UCSD-AML1 (cell line): ENCODE measurements around the gene PRKCH.

ENCODE experiments used
- DNase-seq: peaks from one replicate; lab custom pipeline; 2025; ENCODE audit not compliant: unreplicated experiment; lab: John Stamatoyannopoulos, UW

Gene PRKCH

GRCh38 chr14:61575551-61576150 lies 254.3 kb downstream of the PRKCH start:
- no peak for DNase-seq

DNA sequence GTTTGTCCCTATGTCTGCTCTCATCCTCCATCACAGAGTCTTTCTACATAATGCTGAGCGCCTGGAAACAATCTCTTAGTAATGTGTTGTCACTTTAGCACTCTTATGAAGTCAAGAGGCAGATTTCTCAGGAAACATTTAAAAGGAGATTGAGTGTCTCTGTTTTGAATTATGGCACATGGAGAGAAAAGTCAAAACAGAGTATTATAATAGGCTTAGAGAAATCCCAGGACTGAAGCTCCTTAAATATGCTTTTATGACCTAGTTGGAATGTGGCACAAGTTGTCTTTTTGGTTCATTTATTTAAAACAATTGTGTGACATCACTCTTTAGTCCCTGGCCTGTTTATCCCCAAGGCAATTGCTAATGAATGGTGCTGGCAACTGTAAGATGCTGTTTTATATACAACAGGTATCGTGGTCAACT lies 256.1 kb downstream of the PRKCH start:
- no peak for DNase-seq

DNA sequence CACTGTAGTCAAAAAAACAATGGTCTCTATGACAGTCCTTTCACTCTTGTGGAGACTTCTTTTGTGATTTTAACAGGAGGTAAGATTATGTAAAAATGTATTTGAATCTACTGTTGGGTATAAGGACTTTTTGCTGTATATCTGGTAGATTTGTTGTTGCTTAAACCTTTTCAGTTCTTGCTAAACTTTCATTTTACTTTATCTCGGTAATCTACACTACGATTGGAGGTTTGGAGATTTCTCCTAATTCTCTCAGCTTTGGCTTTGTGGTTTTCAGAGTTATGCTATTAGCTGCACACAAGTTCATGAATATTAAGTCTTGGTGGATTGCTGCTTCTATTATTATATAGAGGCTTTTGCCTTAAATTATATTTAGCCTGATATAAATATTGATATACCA lies 257.4 kb downstream of the PRKCH start:
- DNase-seq, result no peak

DNA sequence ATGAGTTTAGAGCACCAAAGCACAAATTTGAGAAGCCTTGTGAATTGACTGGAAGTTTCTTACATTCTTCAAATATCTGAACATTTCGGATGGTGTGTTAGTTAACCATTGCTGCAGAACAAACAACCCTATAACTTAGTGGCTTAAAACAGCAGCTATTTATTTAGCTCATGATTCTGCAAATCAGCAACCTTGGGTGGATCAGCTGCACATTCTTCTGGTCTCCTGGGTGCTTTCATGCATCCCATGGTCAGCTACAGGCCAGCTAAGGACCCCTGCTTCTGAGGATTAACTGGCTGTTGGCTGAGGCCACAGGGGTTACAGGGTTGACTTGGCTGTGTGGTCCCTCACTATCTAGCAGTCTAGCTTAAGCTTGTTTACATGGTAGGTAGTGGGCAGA lies 260.0 kb downstream of the PRKCH start:
- no peak for DNase-seq

- no peak for DNase-seq
These were observed 260.7 kb downstream of the PRKCH start for GRCh38 chr14:61581955-61582615.

GRCh38 chr14:61582815-61583214 lies 261.4 kb downstream of the PRKCH start:
- DNase-seq, result no peak

- DNase-seq, result no peak
These were observed 263.0 kb downstream of the PRKCH start for GRCh38 chr14:61584331-61584741.

- DNase-seq, result no peak
These were observed 264.5 kb downstream of the PRKCH start for GRCh38 chr14:61585598-61586543.

DNA sequence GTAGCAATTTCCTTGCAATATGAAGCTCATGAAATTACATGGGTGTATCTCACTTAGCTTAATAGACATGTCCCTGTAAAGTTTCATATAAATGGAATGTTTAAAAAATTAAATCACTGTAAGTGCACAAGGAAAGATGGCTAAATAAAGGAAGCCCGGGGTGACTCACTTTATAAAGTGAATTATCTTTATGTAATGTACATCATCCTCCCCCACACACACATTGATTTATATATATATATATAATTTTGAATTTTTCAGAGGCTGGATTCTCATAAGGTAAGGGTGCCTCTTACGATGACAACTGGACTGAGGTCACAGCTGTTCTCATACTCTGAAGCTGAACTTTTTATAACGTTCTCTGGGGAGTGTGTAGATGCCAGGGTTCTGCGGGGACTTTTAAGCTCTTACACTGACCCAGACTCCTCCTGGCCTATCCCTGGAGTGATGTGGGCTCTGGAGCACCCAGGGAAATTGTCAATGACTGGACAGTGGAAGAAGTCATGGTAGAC lies 265.2 kb downstream of the PRKCH start:
- no peak for DNase-seq

DNA sequence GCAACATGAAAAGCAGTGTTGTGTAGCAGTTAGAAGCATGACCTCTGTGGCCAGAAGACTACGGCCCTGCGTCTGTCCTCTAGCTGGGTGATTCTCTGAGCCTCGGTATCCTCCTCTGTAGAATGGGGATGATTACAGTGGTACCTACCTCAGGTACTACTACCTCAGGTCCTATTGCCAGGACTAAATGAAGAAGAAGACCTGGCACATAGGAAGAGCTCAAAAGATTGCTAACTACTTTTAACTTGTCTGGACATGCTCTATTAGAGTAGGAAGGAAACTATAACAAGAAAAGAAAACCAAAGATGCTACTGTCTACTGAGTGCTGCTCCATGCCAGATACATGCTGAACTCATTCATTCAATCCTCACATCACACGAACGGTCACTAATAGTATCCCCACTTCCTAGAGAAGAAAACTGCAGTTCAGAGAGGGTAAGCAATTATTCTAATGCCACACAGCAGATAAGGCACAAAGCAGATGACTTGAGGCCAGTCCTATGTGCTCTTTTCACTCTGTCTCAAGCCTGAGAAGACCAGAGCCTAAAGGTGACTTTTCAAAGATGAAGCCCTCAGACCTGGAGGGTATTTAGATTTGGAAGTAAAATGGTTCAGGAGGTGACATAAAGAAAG lies 265.8 kb downstream of the PRKCH start:
- no peak for DNase-seq

GRCh38 chr14:61588419-61588901 lies 267.1 kb downstream of the PRKCH start:
- no peak for DNase-seq

DNA sequence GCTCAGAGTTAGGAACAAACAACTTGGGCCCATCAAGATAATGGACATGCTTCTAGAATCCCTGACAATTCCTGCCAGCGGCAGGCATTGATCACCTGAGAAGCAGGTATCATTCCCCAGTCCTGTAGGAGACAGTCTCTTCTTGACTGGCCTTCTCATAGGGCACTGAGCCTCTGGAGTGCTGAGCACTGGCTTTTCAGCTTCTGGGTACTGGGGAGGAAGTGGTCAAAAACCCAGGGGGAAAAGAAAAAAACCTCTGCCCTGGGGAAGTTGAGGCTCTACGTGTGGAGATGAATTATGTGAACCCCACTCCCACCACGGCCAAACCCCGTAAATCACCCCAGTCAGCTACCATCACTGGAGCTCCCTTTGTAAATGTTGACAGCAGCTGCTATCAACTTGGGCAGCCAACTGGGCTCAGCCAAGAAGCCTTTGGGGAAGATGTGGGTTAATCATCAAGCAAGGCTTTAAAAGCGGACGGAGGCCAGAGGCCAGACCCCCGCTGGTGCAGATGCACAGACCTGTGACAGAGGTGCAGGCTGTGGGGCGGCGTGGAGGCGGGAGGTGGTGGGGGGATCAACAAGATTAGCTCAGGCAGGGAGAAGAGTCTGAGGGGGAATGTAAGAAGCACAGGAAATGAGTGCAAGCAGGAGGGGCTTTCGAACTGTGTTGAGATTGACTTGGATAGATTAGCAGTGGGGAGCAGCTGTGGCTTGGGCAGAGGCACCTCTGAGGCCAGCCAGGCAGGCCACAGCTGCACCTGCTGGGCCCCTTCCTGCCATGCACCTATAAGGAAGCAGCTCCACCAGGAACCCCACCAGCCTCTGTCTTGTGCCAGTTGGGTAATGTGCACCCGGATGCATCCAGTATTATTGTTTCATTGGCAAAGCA lies 268.6 kb downstream of the PRKCH start:
- no peak for DNase-seq

GRCh38 chr14:61591862-61592261 lies 270.5 kb downstream of the PRKCH start:
- DNase-seq, result no peak

DNA sequence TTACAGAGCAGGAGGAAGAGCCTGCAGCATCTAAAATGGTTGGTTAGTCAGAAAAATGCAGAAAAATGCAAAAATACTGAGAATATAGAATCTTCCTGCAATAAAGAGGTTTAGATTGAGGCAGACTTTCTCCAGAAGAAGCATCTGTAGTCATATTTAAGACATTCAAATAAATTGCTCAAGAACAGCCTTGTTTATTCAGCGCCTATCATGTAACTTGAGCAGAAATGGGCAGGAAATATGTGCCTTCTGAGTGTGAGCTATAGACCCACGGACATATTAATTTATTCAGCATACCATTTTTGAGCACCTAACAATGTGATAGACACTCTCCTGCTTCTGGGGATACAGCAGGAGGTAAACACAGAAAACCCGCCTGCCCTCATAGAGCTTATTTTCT lies 272.0 kb downstream of the PRKCH start:
- no peak for DNase-seq

DNA sequence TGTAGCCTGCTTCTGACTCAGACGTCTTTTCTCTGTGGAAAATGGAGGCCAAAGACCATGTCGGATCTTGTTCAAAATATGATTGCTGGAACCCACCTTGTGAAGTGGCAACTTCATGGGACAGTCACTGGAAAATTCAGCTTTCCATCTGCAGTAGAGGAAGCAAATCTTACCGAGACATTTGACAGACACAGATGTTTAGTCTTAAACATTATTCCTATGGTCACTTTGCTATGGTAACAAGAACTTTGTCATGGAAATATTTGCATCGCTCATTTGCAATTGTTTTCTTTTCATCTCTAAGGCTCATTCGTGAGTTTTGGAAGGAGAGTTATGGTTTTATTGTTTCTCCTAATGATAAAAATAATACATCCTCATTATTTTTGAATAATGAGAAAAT lies 275.6 kb downstream of the PRKCH start:
- no peak for DNase-seq

DNA sequence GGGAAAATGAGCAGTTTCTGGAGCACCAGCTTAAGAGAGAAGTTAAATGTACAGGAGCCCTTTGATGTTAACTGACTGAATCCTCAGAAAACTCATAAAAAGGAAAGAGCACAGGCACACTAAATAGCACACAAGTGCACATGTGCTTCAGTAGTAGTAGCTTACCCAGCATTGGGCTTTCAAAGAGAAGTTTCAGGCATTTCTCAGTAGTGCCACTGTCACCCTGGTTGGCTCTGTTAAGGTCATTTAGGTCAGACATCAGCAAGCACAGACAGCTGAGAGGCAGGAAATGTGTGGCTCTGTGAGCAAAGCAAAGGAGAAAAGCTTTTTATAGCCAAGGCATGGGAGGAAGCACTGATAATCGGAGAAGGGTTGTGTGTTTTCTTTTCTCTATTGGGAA lies 277.6 kb downstream of the PRKCH start:
- peak; percentile 25 for DNase-seq

DNA sequence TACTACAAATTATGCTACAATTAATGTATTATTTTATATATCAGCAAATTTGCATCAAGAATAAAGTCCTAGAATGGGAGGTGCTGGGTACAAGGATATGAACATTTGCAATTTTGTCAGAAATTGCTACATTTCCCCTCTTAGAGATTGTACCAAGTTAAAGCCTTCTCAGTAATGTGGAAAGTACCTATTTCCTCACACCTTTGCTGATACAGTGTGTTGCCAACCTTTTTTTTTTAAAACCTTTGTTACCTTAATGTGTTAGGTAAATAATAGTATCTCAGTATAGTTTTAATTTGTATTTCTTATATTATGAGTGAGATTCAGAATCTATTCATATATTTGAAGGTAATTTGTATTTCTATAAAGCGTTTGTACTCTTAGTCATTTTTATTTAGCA lies 278.6 kb downstream of the PRKCH start:
- no peak for DNase-seq
